Globus pallidus (tissue), 1 donor: ENCODE results near the gene PARD6G.
A peak's percentile ranks its signal among the peaks of the same experiment; 100 is the strongest.
"Not testable (repeated sequence)": the region's sequence is repeated elsewhere in the genome, so short reads cannot be mapped to it uniquely, and the experiment has no call there.

Source experiments
- DNase-seq: peaks from one replicate; pipeline ENCODE4 v3.0.0-alpha.2; 2015; ENCODE audit warnings: low spot score

PARD6G gene

DNA sequence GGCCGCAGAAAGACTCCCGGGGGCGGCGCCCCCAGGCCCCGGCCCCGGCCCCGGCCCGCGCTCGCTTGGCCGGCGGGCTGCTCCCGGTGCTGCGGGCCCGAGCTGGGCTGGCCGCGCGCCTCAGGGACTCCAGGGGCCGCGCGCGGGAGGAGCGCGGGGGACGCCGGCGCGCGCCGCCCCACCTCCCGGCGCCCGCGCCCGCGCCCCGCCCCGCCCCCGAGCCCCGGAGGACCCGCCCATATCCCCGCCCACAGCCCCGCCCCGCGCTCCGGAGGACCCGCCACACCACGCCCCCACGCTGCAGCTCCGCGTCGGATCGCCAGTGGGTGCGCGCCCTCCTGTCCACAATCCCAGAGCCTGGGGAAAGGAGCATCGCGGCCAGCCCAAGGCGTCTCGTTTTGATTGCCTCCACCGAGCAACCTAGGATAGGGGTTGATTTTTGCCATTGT lies at the start of gene PARD6G:
TSS of gene PARD6G (minus strand) at position 122 of the 449 bp plus-strand sequence. CDS start 166 bp downstream, outside the sequence.
- DNase-seq = peak; percentile 85

DNA sequence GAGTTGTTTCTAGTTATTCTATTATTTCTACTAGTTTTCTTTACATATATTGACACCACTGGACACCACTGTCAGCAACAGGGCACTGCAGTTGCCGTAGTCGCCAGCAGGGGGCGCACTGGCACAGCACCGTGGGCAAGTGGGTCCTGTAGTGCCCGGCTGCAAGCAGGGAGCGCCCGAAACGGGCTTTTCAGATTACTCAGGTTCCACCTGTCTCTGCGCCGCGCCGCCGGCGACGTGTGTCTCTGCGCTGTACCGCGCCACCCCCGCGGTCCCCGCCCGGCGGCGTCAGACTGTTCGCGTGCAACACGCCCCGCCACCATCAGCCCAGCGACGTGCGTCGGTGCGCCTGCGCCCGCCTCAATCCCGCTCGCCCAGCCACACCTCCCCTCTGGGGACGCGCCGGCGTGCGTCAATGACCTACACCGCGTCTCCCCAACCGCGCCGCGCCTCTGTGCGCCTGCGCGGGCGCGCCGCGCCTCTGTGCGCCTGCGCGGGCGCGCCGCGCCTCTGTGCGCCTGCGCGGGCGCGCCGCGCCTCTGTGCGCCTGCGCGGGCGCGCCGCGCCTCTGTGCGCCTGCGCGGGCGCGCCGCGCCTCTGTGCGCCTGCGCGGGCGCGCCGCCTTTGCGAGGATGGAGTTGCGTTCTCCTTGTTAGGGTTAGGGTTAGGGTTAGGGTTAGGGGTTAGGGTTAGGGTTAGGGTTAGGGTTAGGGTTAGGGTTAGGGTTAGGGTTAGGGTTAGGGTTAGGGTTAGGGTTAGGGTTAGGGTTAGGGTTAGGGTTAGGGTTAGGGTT lies 15.1 kb upstream of the PARD6G start:
- not testable (repeated sequence) for DNase-seq

- DNase-seq = no peak
These were observed 12.3 kb upstream of the PARD6G start for GRCh38 chr18:80259610-80260009.

DNA sequence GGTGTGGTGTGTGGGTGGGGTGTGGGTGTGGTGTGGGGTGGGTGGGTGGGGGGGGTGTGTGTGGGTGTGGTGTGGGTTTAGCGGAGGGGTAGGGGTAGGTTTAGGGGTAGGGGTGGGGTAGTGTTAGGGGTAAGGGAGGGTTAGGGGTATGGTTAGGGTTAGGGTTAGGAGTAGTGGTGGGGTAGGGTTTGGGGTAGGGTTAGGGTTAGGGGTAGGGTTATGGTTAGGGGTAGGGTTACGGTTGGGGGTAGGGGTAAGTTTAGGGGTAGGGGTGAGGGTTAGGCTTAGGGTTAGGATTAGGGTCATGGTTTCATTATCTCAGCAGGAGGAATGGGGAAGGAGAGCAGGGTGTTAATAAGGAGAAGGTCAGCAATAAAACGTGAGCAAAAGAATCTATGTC lies 11.3 kb upstream of the PARD6G start:
- DNase-seq = no peak

DNA sequence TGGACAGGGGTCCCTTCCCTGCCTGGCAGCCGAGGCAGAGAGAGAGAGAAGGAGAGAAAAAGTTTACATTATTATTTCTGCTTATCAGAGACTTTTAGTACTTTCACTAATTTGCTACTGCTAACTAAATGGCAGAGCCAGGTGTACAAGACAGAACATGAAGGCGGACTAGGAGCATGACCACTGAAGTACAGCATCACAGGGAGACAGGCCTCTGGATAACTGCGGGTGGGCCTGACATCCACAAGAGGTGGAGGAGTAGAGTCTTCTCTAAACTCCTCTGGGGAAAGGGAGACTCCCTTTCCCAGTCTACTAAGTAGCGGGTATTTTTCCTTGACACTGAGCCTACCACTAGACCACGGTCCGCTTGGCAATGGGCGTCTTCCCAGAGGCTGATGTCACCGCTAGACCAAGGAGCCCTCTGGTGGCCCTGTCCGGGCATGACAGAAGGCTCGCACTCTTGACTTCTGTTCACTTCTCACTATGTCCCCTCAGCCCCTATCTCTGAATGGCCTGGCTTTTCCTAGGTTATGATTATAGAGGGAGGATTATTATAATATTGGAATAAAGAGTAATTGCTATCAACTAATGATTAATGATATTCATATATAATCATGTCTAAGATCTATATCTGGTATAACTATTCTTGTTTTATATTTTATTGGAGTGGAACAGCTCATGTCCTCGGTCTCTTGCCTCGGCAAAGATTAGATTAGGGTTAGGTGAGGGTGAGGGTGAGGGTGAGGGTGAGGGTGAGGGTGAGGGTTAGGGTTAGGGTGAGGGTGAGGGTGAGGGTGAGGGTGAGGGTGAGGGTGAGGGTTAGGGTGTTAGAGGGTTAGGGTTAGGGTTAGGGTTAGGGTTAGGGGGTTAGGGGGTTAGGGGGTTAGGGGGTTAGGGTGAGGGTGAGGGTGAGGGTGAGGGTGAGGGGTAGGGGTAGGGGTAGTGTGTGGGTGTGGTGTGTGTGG lies 10.5 kb upstream of the PARD6G start:
- DNase-seq = peak; percentile 73

- no peak for DNase-seq
These were observed 7.7 kb upstream of the PARD6G start for GRCh38 chr18:80254971-80255500.

DNA sequence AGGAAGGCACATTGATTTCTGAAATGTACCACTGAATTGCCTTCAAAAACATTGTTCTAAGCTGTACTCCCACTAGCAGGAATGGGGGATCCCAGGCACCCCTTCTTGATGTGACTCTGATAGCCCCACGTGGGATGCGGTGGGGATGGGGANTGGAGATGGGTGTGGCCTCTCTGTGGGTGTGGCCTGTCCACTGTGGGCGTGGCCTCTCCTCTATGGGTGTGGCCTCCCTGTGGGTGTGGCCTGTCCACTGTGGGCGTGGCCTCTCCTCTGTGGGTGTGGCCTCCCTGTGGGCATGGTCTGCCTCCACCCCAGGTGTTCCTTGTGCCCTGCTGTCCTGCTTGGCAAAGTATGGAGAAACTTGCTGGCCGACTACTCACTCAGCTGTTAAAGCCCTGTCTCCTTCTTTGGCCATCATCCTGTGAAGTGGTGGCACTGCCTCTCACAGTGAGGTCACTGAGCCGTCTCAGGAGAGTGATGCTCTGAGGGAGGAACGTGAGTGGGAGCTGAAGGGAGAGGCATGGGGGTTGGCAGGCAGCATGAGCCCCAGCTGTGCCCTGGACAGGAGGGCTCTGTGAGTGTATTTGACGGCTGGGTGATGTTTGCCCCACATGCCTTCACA lies 6.7 kb upstream of the PARD6G start:
- no peak for DNase-seq

GRCh38 chr18:80253236-80253635 lies 5.9 kb upstream of the PARD6G start:
- no peak for DNase-seq

DNA sequence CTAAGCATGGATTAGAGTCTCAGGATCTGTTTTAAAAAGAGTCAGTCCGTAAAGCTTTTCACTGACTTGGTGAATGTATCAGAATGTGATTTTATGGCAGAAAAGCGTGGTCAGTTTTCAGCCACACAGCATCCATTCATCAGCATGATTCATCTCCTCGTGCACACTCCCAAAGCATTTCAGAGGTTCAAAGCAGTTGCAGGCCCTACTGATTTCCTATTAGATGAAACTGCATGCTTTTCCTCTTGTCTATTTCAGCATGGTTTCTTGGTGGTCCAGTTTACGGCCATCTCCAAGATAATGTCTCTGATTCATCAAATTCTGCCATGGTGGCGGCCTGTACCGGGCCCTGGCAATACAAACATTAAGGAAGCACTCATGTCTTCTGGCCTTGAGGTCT lies 4.8 kb upstream of the PARD6G start:
- DNase-seq = no peak

DNA sequence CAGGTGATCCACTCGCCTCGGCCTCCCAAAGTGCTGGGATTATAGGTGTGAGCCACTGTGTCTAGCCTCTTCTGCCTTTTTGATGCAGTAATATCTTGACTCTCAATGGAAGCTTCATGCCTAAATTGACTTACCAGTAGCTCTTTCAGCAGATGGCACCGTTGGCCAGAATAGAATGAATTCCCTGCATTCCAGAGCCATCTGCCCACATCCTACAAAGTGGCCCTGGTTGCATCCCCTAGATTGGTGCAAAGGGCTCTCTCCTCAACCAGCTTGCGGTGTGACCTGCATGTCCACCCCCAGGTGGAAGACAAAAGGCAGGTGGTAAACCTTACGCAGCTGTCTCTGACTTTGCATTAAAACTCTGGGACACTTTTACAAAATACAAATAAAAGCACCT lies 4.4 kb upstream of the PARD6G start:
- DNase-seq = no peak

DNA sequence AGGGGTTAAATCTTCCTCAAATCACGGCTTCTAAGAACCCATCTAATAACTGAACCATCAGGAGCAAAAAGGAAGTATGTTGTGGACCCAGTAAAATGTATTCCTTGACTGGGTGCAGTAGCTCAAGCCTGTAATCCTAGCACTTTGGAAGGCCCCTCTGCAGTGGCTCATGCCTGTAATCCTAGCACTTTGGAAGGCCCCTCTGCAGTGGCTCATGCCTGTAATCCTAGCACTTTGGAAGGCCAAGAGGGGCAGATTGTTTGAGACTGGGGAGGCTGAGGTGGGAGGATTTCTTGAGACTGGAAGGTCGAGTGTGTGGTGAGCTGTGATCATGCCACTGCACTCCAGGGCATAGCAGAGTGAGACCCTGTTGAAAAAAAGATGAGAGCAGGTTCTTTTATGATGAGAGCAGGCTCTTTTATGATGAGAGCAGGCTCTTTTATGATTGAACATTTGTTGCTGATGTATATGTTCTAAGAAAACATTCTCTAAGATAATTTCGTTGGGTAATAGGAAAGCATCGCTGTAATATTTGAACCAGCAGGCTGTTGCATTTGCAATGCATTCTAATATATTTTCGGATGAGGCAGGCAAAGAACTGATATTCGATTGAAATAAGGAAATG lies 3.5 kb upstream of the PARD6G start:
- no peak for DNase-seq

- DNase-seq = peak; percentile 20
These were observed 2.1 kb upstream of the PARD6G start for GRCh38 chr18:80249217-80250093.

GRCh38 chr18:80246445-80247392 lies 595 bp downstream of the PARD6G start:
- DNase-seq = no peak

DNA sequence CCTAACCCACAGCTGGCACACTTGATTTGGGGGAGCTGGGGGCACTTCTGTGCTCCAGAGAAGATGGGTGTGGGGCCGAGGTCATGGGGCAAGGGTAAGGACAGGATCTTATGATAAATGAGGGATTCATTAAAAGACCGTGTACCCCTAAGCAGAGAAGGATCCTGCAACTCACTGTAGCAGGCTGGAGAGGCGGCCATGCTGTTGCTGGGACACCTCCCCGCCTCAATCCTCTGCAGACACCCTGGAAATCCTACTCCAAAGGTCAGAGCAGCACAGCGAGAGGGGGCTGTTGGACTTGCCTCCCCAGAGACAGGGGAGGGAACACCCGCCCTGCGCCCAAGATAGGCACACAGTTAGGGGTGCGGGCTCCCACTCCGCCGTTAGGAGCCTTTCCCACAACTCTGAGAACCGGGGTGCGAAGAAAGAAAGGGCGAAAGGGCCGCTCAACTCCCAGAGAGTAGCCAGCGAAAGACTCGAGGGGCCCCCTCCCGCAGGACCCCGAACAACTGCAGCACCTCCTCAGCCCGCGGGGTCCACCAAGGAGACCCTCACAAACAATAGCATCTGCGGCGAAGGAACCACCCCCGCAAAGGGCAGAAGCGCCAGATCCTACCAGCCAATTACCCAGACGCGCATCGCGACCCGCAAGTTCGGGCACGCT lies 1.4 kb downstream of the PARD6G start:
- no peak for DNase-seq

GRCh38 chr18:80244956-80245730 lies 2.2 kb downstream of the PARD6G start:
- DNase-seq = no peak

DNA sequence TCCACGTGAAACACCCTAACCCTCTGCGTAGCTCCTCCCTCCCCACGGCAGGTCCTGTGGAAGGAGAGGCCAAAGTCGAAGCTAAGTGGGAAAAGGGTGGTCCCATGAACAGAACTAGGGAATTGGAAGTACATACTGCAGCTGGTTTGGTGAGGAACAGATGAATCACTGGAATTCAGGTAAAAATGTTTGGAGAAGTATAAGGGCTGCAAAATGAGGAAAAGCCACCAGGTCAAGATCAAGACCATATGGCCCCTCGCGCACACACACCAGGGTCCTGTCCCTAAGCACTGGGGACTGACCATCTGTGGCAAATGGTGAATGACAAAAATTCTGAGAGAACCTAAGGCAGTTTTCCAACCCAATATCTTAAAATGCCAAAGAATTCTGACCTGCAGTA lies 3.1 kb downstream of the PARD6G start:
- DNase-seq = no peak

DNA sequence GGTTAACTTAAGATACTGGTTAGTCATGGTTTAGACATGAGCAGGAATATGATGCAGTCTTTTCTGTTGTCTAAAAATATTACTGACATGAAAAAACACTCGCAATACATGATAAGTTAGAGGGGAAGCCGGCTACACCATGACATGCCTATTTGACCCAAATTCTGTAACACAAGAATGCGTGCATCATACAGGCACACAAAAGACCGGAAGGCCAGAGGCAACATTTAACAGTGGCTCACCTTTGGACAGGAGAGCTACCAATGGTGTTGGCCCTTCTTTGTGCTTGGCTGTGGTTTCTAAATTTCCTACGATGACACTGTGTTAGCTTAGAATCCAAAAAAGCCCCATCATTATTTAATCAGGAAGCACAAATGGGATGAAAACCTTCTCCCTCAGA lies 4.1 kb downstream of the PARD6G start:
- DNase-seq = no peak
